SH-SY5Y (cell line): ENCODE results near the gene SORCS3.

ENCODE experiments used
- GATA2 ChIP-seq: IDR thresholded peaks from 2 replicates; pipeline ENCODE4 v1.6.1; 2011; ENCODE audit warnings: mild to moderate bottlenecking, low read depth, low read length
- GATA3 ChIP-seq: IDR thresholded peaks from 2 replicates; pipeline ENCODE4 v1.6.1; 2011; ENCODE audit warnings: low read depth, mild to moderate bottlenecking, low read length, moderate library complexity

GRCh38 chr10:104690959-104691358 is 49.9 kb downstream of the SORCS3 start:
- TF ChIP-seq GATA2, result no peak
- TF ChIP-seq GATA3, result no peak
